ENCODE data around the gene KCNN3. TPM values are rescaled to one million over a fixed set of nuclear protein-coding genes. Genes with fewer than 3 reads are reported as not detected.
A peak's percentile ranks its signal among the peaks of the same experiment; 100 is the strongest.

KCNN3 gene
- total RNA-seq, 1 experiment from 2014 or later = 0.73 TPM

- H3K36me3 ChIP-seq (ENCODE audit: insufficient read depth, low read length, poor library complexity, severe bottlenecking) = no peaks in the 10 kb centered on the region
- no peak overlapping the region for H3K27ac ChIP-seq (ENCODE audit: low read depth, low read length, poor library complexity, severe bottlenecking)
- no peaks in the 10 kb centered on the region for H3K27me3 ChIP-seq (replicated peaks; ENCODE audit: insufficient read depth, low read depth, low read length, poor library complexity)
- BruUV-seq (replicated peaks) = no TSS peak
- H3K4me3 ChIP-seq (ENCODE audit: low read depth, low read length, poor library complexity, severe bottlenecking) = no peak overlapping the region
- ChIA-PET CTCF (no interaction called here), POLR2A (ENCODE audit: low non-redundant PET) (interaction anchor here (0.6 kb wide), 1 partner anchor 1679 kb away, joined by 3 read pairs; no protein-coding TSS in a partner anchor)
- TF ChIP-seq EZH2 (IDR thresholded peaks at IDR 0.05; ENCODE audit: borderline replicate concordance, low read depth, low read length, poor library complexity, severe bottlenecking) = no peak
- no peak for TF ChIP-seq CTCF (conservative IDR thresholded peaks at IDR 0.05; ENCODE audit: low read depth, low read length)
- intact Hi-C loops (cut with micrococcal nuclease; ENCODE audit: unreplicated experiment) = no loop called here
- no peaks in the 10 kb centered on the region for H3K9me3 ChIP-seq (ENCODE audit: low read depth, low read length, poor library complexity, severe bottlenecking)
- no peak for DNase-seq (ENCODE audit: low spot score)
- no peaks in the 10 kb centered on the region for H3K4me1 ChIP-seq (ENCODE audit: insufficient read depth, low read length, poor library complexity, severe bottlenecking)
Observed at GRCh38 chr1:154715385-154715784, 154.7 kb downstream of the KCNN3 start.

- intact Hi-C loops (cut with micrococcal nuclease; ENCODE audit: unreplicated experiment) = no loop called here
- CTCF ChIA-PET = no interaction called here
- DNase-seq (ENCODE audit: low spot score) = peak; percentile 44
- Histone ChIP-seq H3K9me3 (ENCODE audit: low read depth, low read length, poor library complexity, severe bottlenecking) (no peaks in the 10 kb centered on the region), H3K4me1 (ENCODE audit: insufficient read depth, low read length, poor library complexity, severe bottlenecking) (no peaks in the 10 kb centered on the region), H3K27ac (ENCODE audit: low read depth, low read length, poor library complexity, severe bottlenecking) (no peak overlapping the region), H3K4me3 (ENCODE audit: low read depth, low read length, poor library complexity, severe bottlenecking) (no peak overlapping the region), H3K36me3 (ENCODE audit: insufficient read depth, low read length, poor library complexity, severe bottlenecking) (no peaks in the 10 kb centered on the region), H3K27me3 (replicated peaks; ENCODE audit: insufficient read depth, low read depth, low read length, poor library complexity) (no peaks in the 10 kb centered on the region)
- POLR2A ChIA-PET (ENCODE audit: low non-redundant PET) = no interaction called here
- no TSS peak for BruUV-seq (replicated peaks)
- TF ChIP-seq CTCF (conservative IDR thresholded peaks at IDR 0.05; ENCODE audit: low read depth, low read length) (no peak), EZH2 (IDR thresholded peaks at IDR 0.05; ENCODE audit: borderline replicate concordance, low read depth, low read length, poor library complexity, severe bottlenecking) (no peak)
Observed at GRCh38 chr1:154714638-154715037, 155.4 kb downstream of the KCNN3 start.

- Histone ChIP-seq H3K36me3 (ENCODE audit: insufficient read depth, low read length, poor library complexity, severe bottlenecking) (no peaks in the 10 kb centered on the region), H3K9me3 (ENCODE audit: low read depth, low read length, poor library complexity, severe bottlenecking) (no peaks in the 10 kb centered on the region), H3K4me3 (ENCODE audit: low read depth, low read length, poor library complexity, severe bottlenecking) (no peak overlapping the region), H3K4me1 (ENCODE audit: insufficient read depth, low read length, poor library complexity, severe bottlenecking) (no peaks in the 10 kb centered on the region), H3K27me3 (replicated peaks; ENCODE audit: insufficient read depth, low read depth, low read length, poor library complexity) (no peaks in the 10 kb centered on the region), H3K27ac (ENCODE audit: low read depth, low read length, poor library complexity, severe bottlenecking) (no peak overlapping the region)
- no peak for DNase-seq (ENCODE audit: low spot score)
- no TSS peak for BruUV-seq (replicated peaks)
- TF ChIP-seq EZH2 (IDR thresholded peaks at IDR 0.05; ENCODE audit: borderline replicate concordance, low read depth, low read length, poor library complexity, severe bottlenecking) (no peak), CTCF (conservative IDR thresholded peaks at IDR 0.05; ENCODE audit: low read depth, low read length) (no peak)
- ChIA-PET POLR2A (ENCODE audit: low non-redundant PET) (no interaction called here), CTCF (no interaction called here)
- intact Hi-C loops (cut with micrococcal nuclease; ENCODE audit: unreplicated experiment) = no loop called here
Observed at GRCh38 chr1:154714052-154714623, 155.9 kb downstream of the KCNN3 start.
